ENCODE data around the gene GPALPP1. TPM values are rescaled to one million over a fixed set of nuclear protein-coding genes. Genes with fewer than 3 reads are reported as not detected.
A peak's percentile ranks its signal among the peaks of the same experiment; 100 is the strongest.
"Not testable (repeated sequence)": the region's sequence is repeated elsewhere in the genome, so short reads cannot be mapped to it uniquely, and the experiment has no call there.

The GPALPP1 gene
- total RNA-seq, 8 experiments from 2014 or later, result 20.3 to 52.8 (median 31.4) TPM

DNA sequence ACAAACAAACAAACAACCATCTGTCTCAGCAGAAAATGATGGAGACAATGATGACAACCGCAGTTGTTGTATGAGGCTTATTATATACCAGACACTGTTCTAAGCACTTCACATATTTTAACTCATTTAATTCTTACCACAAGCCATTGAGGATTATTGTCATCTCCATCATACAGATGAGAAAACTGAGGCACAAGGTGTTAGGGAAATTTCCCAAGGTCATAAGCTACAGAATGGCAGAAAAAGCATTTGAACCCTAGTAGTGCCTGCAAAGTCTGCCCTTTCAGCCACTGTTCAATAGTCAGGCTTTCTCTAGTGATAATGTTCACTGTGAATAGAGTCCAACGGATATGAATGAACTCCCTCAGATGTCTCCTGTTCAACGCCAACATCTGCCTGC, 60.1 kb downstream of the GPALPP1 start:
- in situ Hi-C loops (cut with MboI; ENCODE audit: low pct_unique_long_range_greater_than_20kb in 2 of 9, low sequenced_read_pairs in 9 of 9, unreplicated experiment in 9 of 9), result loop anchor here in 8 of 9 experiments (10.0 to 25.0 kb wide), 2 partner anchors 255 to 263 kb away; no protein-coding TSS in a partner anchor

DNA sequence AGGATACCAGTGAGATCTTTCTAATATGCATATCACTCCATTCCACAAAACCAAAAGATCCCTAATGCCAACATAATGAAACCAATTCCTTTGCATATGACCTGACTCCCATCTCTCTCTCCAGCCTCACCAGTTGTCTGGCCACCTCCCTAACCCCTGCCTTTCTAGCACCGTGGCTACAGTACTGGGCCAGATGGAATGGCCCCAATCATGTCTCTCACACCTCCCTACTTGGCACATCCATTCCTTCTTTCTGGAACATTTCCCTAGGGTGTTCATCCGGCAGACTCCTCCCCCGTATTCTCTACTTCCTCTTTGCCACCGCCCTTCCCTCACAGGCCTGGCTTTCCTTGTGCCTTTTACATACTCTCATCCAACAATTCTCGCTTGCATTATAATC, 62.0 kb downstream of the GPALPP1 start:
- ATAC-seq (replicated peaks in 6 of 8), result no peak
- in situ Hi-C loops (cut with MboI; ENCODE audit: low pct_unique_long_range_greater_than_20kb in 2 of 9, low sequenced_read_pairs in 9 of 9, unreplicated experiment in 9 of 9), result loop anchor here in 1 of 9 experiments (25.0 kb wide), 1 partner anchor 261 kb away; no protein-coding TSS in a partner anchor
- no peak overlapping the region for H3K4me3 ChIP-seq
- H3K27ac ChIP-seq, result no peak overlapping the region
- H3K4me1 ChIP-seq (replicated peaks in 1 of 2), result peaks cover 18% of the 10 kb centered on the region in 2 donors
- WGBS, 10 experiments, result 33 to 98% (median 84%) methylated on average over 2 to 5 of the region's 5 CpGs; no CpG with 5 or more reads in 1 of the 10 experiments

More for the DNA sequence above, 60.1 kb downstream of the GPALPP1 start:
- H3K4me3 ChIP-seq, result no peak overlapping the region
- peaks cover 18% of the 10 kb centered on the region in 2 donors for H3K4me1 ChIP-seq (replicated peaks in 1 of 2)
- no peak for ATAC-seq (replicated peaks in 6 of 8)
- H3K27ac ChIP-seq, result no peak overlapping the region
- 0 to 100% (median 89%) methylated on average over 1 to 3 of the region's 3 CpGs; no CpG with 5 or more reads in 4 of the 10 experiments for WGBS, 10 experiments

DNA sequence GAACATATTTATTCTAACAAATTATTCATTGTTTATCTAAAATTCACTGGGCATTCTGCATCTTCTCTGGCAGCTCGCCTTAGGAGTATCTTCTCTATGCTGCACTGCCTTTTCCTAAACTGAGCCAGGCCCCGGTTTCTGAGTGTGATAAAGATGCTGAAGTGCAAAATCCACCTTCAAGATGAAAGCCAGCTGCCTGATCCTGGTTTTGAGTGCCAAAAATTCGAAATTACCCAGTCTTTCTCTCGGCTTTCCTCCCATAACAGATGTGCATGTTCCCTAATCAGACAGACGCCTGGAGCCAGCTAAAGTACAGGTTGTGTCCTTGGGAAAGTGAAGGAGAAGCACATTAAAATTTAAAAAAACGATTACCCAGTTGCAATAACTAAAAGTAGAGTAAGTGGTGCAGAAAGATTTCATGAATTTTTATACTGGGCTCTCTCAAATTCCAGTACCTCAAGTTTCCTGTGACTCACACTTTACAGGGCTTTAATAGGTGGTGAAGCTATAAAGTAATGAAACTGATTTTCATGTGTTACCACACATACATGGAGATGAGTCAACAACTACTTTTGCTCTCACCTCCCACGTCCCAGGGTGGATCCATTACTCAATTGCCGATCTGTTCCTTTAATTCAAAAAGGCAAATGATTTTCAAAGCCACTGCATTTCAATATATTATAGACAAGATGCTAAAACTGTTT, 66.0 kb downstream of the GPALPP1 start:
- H3K27ac ChIP-seq, result no peak overlapping the region

DNA sequence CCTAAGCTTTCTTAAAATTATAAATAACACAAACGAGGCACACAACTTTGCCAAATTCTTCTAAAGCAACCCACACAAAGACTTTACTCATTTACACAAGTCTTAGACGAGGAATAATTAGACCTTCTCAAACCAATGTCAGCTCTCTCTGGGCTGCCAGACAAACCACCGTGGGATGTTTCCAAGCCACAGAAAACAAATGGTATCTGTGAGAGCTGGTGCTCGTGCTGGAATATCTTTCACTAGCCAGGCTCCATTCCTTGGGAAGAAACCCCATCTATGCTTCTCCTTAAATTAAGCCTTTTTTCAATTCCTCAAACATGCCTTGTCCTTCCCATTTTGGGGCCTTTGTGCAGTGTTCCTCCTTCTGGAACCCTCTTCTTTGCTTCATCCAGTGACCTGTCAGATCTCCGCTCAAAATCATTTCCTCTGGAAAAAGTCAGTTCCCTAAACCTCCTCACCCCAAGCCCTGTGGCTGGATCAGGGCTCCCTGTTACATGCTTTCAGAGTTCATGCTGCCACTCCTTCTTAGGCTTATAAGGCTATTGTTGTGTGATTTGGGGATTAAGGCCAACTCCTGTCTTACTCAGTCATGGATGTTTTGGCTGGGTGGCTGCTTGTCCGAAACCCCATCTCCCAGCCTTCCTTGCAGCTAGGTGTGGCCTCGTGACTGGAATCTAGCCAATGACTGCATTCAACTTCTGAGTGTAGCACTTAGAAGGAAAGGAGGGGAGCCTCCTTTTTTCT, 66.7 kb downstream of the GPALPP1 start:
- no peak overlapping the region for H3K4me3 ChIP-seq
- ATAC-seq (replicated peaks in 6 of 8), result peak in 3 of 8 experiments; percentile 53 to 74 (median 72)
- peaks cover 7 to 11% of the 10 kb centered on the region in 2 donors for H3K4me1 ChIP-seq (replicated peaks in 1 of 2)
- no peak overlapping the region for H3K27ac ChIP-seq
- in situ Hi-C loops (cut with MboI; ENCODE audit: low pct_unique_long_range_greater_than_20kb in 2 of 9, low sequenced_read_pairs in 9 of 9, unreplicated experiment in 9 of 9), result loop anchor here in 1 of 9 experiments (25.0 kb wide), 1 partner anchor 256 kb away; no protein-coding TSS in a partner anchor
- 2 to 83% (median 48%) methylated on average over 1 to 7 of the region's 7 CpGs for WGBS, 10 experiments

More for the DNA sequence above, 66.0 kb downstream of the GPALPP1 start:
- 0 to 75% (median 44%) methylated on average over 2 to 8 of the region's 8 CpGs for WGBS, 10 experiments
- in situ Hi-C loops (cut with MboI; ENCODE audit: low pct_unique_long_range_greater_than_20kb in 2 of 9, low sequenced_read_pairs in 9 of 9, unreplicated experiment in 9 of 9), result loop anchor here in 1 of 9 experiments (25.0 kb wide), 1 partner anchor 257 kb away; no protein-coding TSS in a partner anchor
- ATAC-seq (replicated peaks in 6 of 8), result peak in 5 of 8 experiments; percentile 51 to 96 (median 89)
- H3K4me1 ChIP-seq (replicated peaks in 1 of 2), result peaks cover 7 to 11% of the 10 kb centered on the region in 2 donors
- H3K4me3 ChIP-seq, result no peak overlapping the region

DNA sequence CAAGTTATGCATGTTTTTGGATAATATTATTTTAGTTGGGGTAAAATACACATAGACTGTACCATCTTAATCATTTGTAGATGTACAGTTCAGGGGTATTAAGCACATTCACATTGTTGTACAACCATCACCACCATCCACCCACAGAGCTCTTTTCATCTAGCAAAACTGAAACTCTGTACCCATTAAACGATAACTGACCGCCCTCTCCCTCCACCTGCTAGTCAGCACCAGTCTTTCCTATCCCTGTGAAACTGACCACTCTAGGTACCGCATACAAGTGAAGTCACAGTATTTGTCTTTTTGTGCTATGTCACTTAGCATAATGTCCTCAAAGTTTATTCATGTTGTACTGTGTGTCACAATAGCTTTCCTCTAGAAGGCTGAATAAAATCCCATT, 70.7 kb downstream of the GPALPP1 start:
- H3K4me3 ChIP-seq, result no peak overlapping the region
- ATAC-seq (replicated peaks in 6 of 8), result no peak
- no peak overlapping the region for H3K27ac ChIP-seq
- 80 to 100% (median 90%) methylated on average over 1 to 3 of the region's 3 CpGs; no CpG with 5 or more reads in 2 of the 10 experiments for WGBS, 10 experiments
- H3K4me1 ChIP-seq (replicated peaks in 1 of 2), result no peaks in the 10 kb centered on the region
- in situ Hi-C loops (cut with MboI; ENCODE audit: low pct_unique_long_range_greater_than_20kb in 2 of 9, low sequenced_read_pairs in 9 of 9, unreplicated experiment in 9 of 9), result loop anchor here in 1 of 9 experiments (25.0 kb wide), 1 partner anchor 252 kb away; no protein-coding TSS in a partner anchor

DNA sequence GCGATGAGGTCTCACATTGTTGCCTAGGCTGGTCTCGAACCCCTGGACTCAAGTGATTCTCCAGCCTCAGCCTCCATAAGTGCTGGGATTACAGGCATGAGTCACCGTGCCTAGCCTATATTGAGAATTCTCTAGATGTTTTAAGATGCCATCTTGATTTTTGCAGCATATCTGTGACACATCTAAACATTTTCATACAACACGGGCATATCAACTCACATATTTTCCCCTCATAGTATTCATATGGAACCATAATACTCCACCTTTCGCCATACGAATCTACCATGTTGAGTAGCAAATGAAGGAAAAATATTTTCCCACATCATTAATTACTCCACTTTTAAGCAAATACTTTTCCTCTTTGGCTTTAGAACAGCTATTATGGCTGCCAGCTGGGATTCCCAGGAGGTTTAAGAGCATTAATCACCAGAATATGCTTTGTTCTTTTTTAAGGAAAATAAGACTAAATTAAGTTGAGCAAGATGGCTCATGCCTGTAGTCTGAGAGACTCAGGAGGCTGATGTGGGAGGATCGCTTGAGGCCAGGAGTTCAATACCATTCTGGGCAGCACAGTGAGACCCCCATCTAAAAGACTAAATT, 74.0 kb downstream of the GPALPP1 start:
- WGBS, 10 experiments, result 27 to 100% (median 79%) methylated on average over 2 to 7 of the region's 7 CpGs
- Histone ChIP-seq H3K4me3 (no peak overlapping the region), H3K4me1 (replicated peaks in 1 of 2) (no peaks in the 10 kb centered on the region), H3K27ac (no peak overlapping the region)
- no peak for ATAC-seq (replicated peaks in 6 of 8)
- in situ Hi-C loops (cut with MboI; ENCODE audit: low pct_unique_long_range_greater_than_20kb in 2 of 9, low sequenced_read_pairs in 9 of 9, unreplicated experiment in 9 of 9), result loop anchor here in 1 of 9 experiments (25.0 kb wide), 1 partner anchor 249 kb away; no protein-coding TSS in a partner anchor

DNA sequence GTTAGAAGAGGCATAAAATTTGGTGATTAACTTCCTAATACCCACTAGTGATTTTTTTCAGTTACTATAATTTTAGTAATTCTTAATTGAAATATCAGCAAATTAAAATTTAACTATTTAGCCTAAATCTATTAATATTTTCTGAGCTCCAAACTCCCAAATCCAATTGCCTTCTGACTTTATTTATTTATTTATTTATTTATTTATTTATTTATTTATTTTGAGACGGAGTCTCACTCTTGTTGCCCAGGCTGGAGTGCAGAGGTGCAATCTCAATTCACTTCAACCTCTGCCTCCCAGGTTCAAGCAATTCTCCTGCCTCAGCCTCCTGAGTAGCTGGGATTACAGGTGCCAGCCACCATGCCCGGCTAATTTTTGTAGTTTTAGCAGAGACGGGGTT, 74.6 kb downstream of the GPALPP1 start:
- H3K27ac ChIP-seq; ATAC-seq (replicated peaks in 6 of 8); H3K4me1 ChIP-seq (replicated peaks in 1 of 2); H3K4me3 ChIP-seq: not testable (repeated sequence)
- in situ Hi-C loops (cut with MboI; ENCODE audit: low pct_unique_long_range_greater_than_20kb in 2 of 9, low sequenced_read_pairs in 9 of 9, unreplicated experiment in 9 of 9), result loop anchor here in 1 of 9 experiments (25.0 kb wide), 1 partner anchor 248 kb away; no protein-coding TSS in a partner anchor
- 83 to 100% (median 98%) methylated on average over 1 to 3 of the region's 3 CpGs; no CpG with 5 or more reads in 2 of the 10 experiments for WGBS, 10 experiments

DNA sequence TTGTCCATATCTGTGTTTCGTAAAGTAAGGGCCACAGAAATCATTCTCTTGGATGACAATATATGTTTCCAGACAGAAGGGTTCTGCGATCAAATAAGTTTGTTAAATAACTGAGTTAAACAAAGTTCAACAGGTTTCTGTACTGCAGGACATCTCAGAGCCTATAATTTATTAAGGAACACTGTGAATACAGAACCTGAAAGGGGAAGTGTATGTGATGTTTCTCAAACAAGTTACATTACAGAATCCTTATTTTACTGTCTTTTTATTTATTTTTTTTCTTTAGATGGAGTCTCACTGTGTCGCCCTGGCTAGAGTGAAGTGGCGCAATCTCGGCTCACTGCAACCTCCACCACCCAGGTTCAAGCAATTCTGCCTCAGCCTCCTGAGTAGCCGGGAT, 75.6 kb downstream of the GPALPP1 start:
- Histone ChIP-seq H3K4me3 (no peak overlapping the region), H3K4me1 (replicated peaks in 1 of 2) (no peaks in the 10 kb centered on the region), H3K27ac (no peak overlapping the region)
- in situ Hi-C loops (cut with MboI; ENCODE audit: low pct_unique_long_range_greater_than_20kb in 2 of 9, low sequenced_read_pairs in 9 of 9, unreplicated experiment in 9 of 9), result loop anchor here in 1 of 9 experiments (25.0 kb wide), 1 partner anchor 247 kb away; no protein-coding TSS in a partner anchor
- ATAC-seq (replicated peaks in 6 of 8), result no peak
- 70 to 100% (median 88%) methylated on average over 1 to 6 of the region's 6 CpGs; no CpG with 5 or more reads in 2 of the 10 experiments for WGBS, 10 experiments

DNA sequence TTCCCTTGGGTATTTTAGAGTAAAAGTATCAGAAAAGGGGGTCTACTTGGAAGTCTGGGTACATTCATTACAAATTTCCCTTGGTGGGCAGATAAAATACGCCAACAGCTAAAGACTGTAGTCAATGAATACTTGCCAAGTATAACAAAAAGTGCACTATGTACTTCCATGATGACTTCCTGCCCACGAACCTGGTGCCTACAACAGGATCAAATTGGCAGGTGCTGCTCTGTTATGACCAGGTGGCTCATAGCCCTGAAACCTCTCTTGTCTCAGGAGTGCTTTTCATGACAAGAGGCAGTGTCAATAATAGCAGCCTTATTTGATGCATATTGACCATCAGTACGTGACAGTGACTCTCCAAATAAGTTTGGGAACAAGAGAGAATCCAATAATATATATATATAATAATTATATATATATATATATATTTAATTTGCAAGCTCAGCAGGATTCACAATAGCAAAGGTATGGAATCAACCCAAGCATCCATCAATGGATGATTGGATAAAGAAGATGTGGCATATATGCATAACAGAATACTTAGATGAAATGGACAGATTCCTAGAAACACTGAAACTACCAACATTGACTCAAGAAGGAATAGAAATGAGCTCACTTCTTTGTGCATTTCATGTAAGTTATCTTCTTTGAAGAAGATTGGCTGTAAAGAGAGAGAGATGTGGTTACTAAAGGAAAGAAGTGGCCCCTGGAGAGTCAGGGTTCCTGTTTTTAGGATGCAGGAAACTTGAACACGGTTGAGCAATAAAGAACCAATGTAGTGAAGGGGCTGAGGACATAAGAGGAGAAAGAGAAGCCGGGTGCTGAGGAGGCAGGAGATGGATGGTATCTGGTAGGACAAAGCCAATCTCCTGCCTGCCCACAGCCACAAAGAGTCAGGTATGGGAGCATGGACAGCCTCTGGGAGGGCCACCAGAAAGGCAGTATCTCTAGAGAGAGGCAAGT, 79.0 kb downstream of the GPALPP1 start:
- Histone ChIP-seq H3K27ac (no peak overlapping the region), H3K4me3 (no peak overlapping the region), H3K4me1 (replicated peaks in 1 of 2) (no peaks in the 10 kb centered on the region)
- ATAC-seq (replicated peaks in 6 of 8), result no peak
- in situ Hi-C loops (cut with MboI; ENCODE audit: low pct_unique_long_range_greater_than_20kb in 2 of 9, low sequenced_read_pairs in 9 of 9, unreplicated experiment in 9 of 9), result loop anchor here in 1 of 9 experiments (25.0 kb wide), 1 partner anchor 244 kb away; no protein-coding TSS in a partner anchor
- WGBS, 10 experiments, result 48 to 83% (median 73%) methylated on average over 2 to 4 of the region's 5 CpGs; no CpG with 5 or more reads in 1 of the 10 experiments

DNA sequence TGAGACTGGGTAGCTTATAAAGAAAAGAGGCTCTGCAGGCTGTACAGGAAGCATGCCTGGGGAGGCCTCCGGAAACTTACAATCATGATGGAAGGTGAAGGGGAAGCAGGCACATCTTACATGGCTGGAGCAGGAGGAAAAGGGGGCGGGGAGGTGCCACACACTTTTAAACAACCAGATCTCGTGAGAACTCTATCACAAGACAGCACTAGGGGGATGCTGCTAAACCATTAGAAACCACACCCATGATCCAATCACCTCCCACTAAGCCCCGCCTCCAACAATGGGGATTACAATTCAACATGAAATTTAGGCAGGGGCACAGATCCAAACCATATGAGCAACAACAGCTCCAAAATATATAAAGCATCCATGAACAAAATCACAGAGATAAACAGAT, 84.5 kb downstream of the GPALPP1 start:
- no peak overlapping the region for H3K27ac ChIP-seq
- in situ Hi-C loops (cut with MboI; ENCODE audit: low pct_unique_long_range_greater_than_20kb in 2 of 9, low sequenced_read_pairs in 9 of 9, unreplicated experiment in 9 of 9), result loop anchor here in 1 of 9 experiments (25.0 kb wide), 1 partner anchor 238 kb away; no protein-coding TSS in a partner anchor
- no peak for ATAC-seq (replicated peaks in 6 of 8)
- 81 to 100% (median 95%) methylated on average over 1 to 3 of the region's 4 CpGs; no CpG with 5 or more reads in 2 of the 10 experiments for WGBS, 10 experiments
- H3K4me3 ChIP-seq, result no peak overlapping the region
- H3K4me1 ChIP-seq (replicated peaks in 1 of 2), result no peaks in the 10 kb centered on the region

DNA sequence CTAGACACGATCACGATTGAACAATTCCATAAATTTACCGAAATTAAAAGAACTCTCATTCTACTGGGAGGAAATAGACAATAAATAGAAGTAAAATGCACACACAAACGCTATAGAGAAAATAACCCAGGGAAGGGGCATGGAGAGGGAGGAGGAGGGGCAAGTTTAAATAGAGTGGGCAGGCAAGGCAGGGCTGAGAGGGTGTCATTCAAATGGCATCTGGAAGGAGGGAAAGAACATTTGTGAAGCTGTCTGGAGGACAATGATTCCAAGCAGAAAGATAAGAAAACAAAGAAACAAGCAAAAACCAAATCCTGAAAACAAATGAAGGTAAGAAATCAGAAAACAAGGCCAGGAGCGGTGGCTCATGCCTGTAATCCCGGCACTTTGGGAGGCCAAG, 85.4 kb downstream of the GPALPP1 start:
- no peak for ATAC-seq (replicated peaks in 6 of 8)
- 51 to 94% (median 83%) methylated on average over 1 to 6 of the region's 6 CpGs; no CpG with 5 or more reads in 1 of the 10 experiments for WGBS, 10 experiments
- H3K4me1 ChIP-seq (replicated peaks in 1 of 2), result no peaks in the 10 kb centered on the region
- H3K27ac ChIP-seq, result no peak overlapping the region
- in situ Hi-C loops (cut with MboI; ENCODE audit: low pct_unique_long_range_greater_than_20kb in 2 of 9, low sequenced_read_pairs in 9 of 9, unreplicated experiment in 9 of 9), result loop anchor here in 1 of 9 experiments (25.0 kb wide), 1 partner anchor 238 kb away; no protein-coding TSS in a partner anchor
- H3K4me3 ChIP-seq, result no peak overlapping the region
